ENCODE data around the gene ARID1B.

- TF ChIP-seq CTCF (IDR thresholded peaks at IDR 0.05) (no peak), EZH2phosphoT487 (IDR thresholded peaks at IDR 0.05) (no peak)
Observed at GRCh38 chr6:157050537-157051265, 273.5 kb downstream of the ARID1B start.

Data from neural progenitor cell (in vitro differentiated cells).